Measurements from ENCODE around the gene SCRN3. TPM values are rescaled to one million over a fixed set of nuclear protein-coding genes. Genes with fewer than 3 reads are reported as not detected.

The SCRN3 gene
- total RNA-seq, 1 donor from 2014 or later: 26.7 TPM

GRCh38 chr2:174412256-174412655, 16.7 kb downstream of the SCRN3 start:
- Mint-ChIP-seq H3K4me1 (ENCODE audit: low read depth) (peaks cover 10% of the 10 kb centered on the region), H3K4me3 (ENCODE audit: unreplicated experiment) (no peak overlapping the region), H3K9me3 (ENCODE audit: low read depth) (no peaks in the 10 kb centered on the region), H3K36me3 (ENCODE audit: low read depth) (peaks cover 7% of the 10 kb centered on the region), H3K27me3 (ENCODE audit: low read depth) (no peaks in the 10 kb centered on the region), H3K27ac (ENCODE audit: unreplicated experiment) (no peak overlapping the region)
- TF ChIP-seq CTCF (IDR thresholded peaks at IDR 0.05): no peak
- DNase-seq (ENCODE audit: low spot score): no peak

- no peak overlapping the region for H3K27ac Mint-ChIP-seq (ENCODE audit: unreplicated experiment)
- no peak for TF ChIP-seq CTCF (IDR thresholded peaks at IDR 0.05)
- no peaks in the 10 kb centered on the region for H3K4me1 Mint-ChIP-seq (ENCODE audit: low read depth)
- H3K4me3 Mint-ChIP-seq (ENCODE audit: unreplicated experiment): no peak overlapping the region
- peaks cover 9% of the 10 kb centered on the region for H3K9me3 Mint-ChIP-seq (ENCODE audit: low read depth)
- H3K27me3 Mint-ChIP-seq (ENCODE audit: low read depth): no peaks in the 10 kb centered on the region
- peaks cover 14% of the 10 kb centered on the region for H3K36me3 Mint-ChIP-seq (ENCODE audit: low read depth)
- DNase-seq (ENCODE audit: low spot score): no peak
Measured at GRCh38 chr2:174428214-174428613, 32.7 kb downstream of the SCRN3 start.

- Mint-ChIP-seq H3K4me1 (ENCODE audit: low read depth) (no peaks in the 10 kb centered on the region), H3K9me3 (ENCODE audit: low read depth) (peaks cover 9% of the 10 kb centered on the region), H3K4me3 (ENCODE audit: unreplicated experiment) (no peak overlapping the region), H3K27me3 (ENCODE audit: low read depth) (no peaks in the 10 kb centered on the region), H3K27ac (ENCODE audit: unreplicated experiment) (no peak overlapping the region), H3K36me3 (ENCODE audit: low read depth) (peaks cover 14% of the 10 kb centered on the region)
- no peak for DNase-seq (ENCODE audit: low spot score)
- no peak for TF ChIP-seq CTCF (IDR thresholded peaks at IDR 0.05)
Measured at GRCh38 chr2:174430066-174430465, 34.5 kb downstream of the SCRN3 start.

GRCh38 chr2:174431902-174432301, 36.4 kb downstream of the SCRN3 start:
- no peak overlapping the region for H3K27ac Mint-ChIP-seq (ENCODE audit: unreplicated experiment)
- TF ChIP-seq CTCF (IDR thresholded peaks at IDR 0.05): no peak
- no peak overlapping the region for H3K4me3 Mint-ChIP-seq (ENCODE audit: unreplicated experiment)
- H3K4me1 Mint-ChIP-seq (ENCODE audit: low read depth): peaks cover 11% of the 10 kb centered on the region
- peaks cover 14% of the 10 kb centered on the region for H3K36me3 Mint-ChIP-seq (ENCODE audit: low read depth)
- H3K27me3 Mint-ChIP-seq (ENCODE audit: low read depth): no peaks in the 10 kb centered on the region
- DNase-seq (ENCODE audit: low spot score): no peak
- H3K9me3 Mint-ChIP-seq (ENCODE audit: low read depth): peaks cover 9% of the 10 kb centered on the region

- no peak overlapping the region for H3K4me3 Mint-ChIP-seq (ENCODE audit: unreplicated experiment)
- no peak for TF ChIP-seq CTCF (IDR thresholded peaks at IDR 0.05)
- peaks cover 24% of the 10 kb centered on the region for H3K4me1 Mint-ChIP-seq (ENCODE audit: low read depth)
- peak overlapping the region; percentile 67 for H3K27ac Mint-ChIP-seq (ENCODE audit: unreplicated experiment)
- no peaks in the 10 kb centered on the region for H3K36me3 Mint-ChIP-seq (ENCODE audit: low read depth)
- DNase-seq (ENCODE audit: low spot score): no peak
- no peaks in the 10 kb centered on the region for H3K9me3 Mint-ChIP-seq (ENCODE audit: low read depth)
- no peaks in the 10 kb centered on the region for H3K27me3 Mint-ChIP-seq (ENCODE audit: low read depth)
Measured at GRCh38 chr2:174436351-174436750, 40.8 kb downstream of the SCRN3 start.
